Thymus (tissue), 11 donors: ENCODE results near the gene KRTAP10-11. TPM values are rescaled to one million over a fixed set of nuclear protein-coding genes. Genes with fewer than 3 reads are reported as not detected.
A peak's percentile ranks its signal among the peaks of the same experiment; 100 is the strongest.

ENCODE experiments used
- DNase-seq, 9 donors: peaks; one replicate each; pipeline ENCODE4 v3.0.0-alpha.2; 2013; ENCODE audit warnings: low spot score in 9 of 9, low read depth in 6 of 9, missing footprints in 1 of 9
- H3K27ac ChIP-seq, 2 donors: one replicate each; pipeline ENCODE4 v1.5.1; 2013; ENCODE audit warnings: control low read depth in 1 of 2, low read depth in 1 of 2, low read length in 1 of 2, mild to moderate bottlenecking in 1 of 2, moderate library complexity in 1 of 2
- H3K27me3 ChIP-seq, 2 donors: one replicate each; pipeline ENCODE4 v1.5.1; 2013; ENCODE audit warnings: low read length in 1 of 2; ENCODE audit not compliant: control insufficient read depth in 2 of 2, insufficient read depth in 1 of 2
- H3K36me3 ChIP-seq, 2 donors: one replicate each; pipeline ENCODE4 v1.5.1; 2013; ENCODE audit warnings: low read length in 1 of 2, mild to moderate bottlenecking in 1 of 2, moderate library complexity in 1 of 2; ENCODE audit not compliant: control insufficient read depth in 2 of 2, insufficient read depth in 2 of 2
- H3K4me1 ChIP-seq, 2 donors: one replicate each; pipeline ENCODE4 v1.5.1; 2013; ENCODE audit warnings: low read length in 2 of 2; ENCODE audit not compliant: control insufficient read depth in 2 of 2, insufficient read depth in 2 of 2
- H3K4me3 ChIP-seq, 2 donors: one replicate each; pipeline ENCODE4 v1.5.1; 2013; ENCODE audit warnings: low read length in 2 of 2, control low read depth in 1 of 2, mild to moderate bottlenecking in 1 of 2
- H3K9me3 ChIP-seq, 2 donors: one replicate each; pipeline ENCODE4 v1.5.1; 2013; ENCODE audit warnings: low read length in 1 of 2, mild to moderate bottlenecking in 1 of 2; ENCODE audit not compliant: control insufficient read depth in 2 of 2, insufficient read depth in 1 of 2
- WGBS: extraction: QIAGEN DNeasy Blood & Tissue Kit; methylation state at CpG from one replicate; pipeline ENCODE4 v1.1.7; 2013; 5-methylcytosine and 5-hydroxymethylcytosine counted together
- polyA plus RNA-seq: library from polyadenylated mRNA; stranded (reverse); fragments of 200-250 nt; gene quantifications from one replicate; pipeline ENCODE4 v1.2.3, GENCODE V29; 2013
- total RNA-seq: library from RNA; stranded (reverse); fragments of 120-200 nt; gene quantifications from one replicate; pipeline ENCODE4 v1.2.4, GENCODE V29; 2013
- donor health status: healthy.

Gene KRTAP10-11
- total and polyA plus RNA-seq, 2 donors = not detected

- peaks cover 3 to 27% of the 10 kb centered on the region in 2 donors for H3K9me3 ChIP-seq
- H3K4me3 ChIP-seq = no peak overlapping the region
- H3K36me3 ChIP-seq = no peaks in the 10 kb centered on the region
- peaks cover 0 to 2% of the 10 kb centered on the region in 2 donors for H3K27me3 ChIP-seq
- H3K4me1 ChIP-seq = peaks cover 0 to 3% of the 10 kb centered on the region in 2 donors
- DNase-seq = no peak
- WGBS = 96% methylated on average over 26 of the region's 26 CpGs
- no peak overlapping the region for H3K27ac ChIP-seq
Observed at GRCh38 chr21:44613386-44614155, 32.6 kb upstream of the KRTAP10-11 start.

GRCh38 chr21:44614161-44614631, 32.0 kb upstream of the KRTAP10-11 start:
- Histone ChIP-seq H3K27me3 (peaks cover 0 to 2% of the 10 kb centered on the region in 2 donors), H3K27ac (no peak overlapping the region), H3K4me1 (peaks cover 0 to 3% of the 10 kb centered on the region in 2 donors), H3K4me3 (no peak overlapping the region), H3K36me3 (no peaks in the 10 kb centered on the region), H3K9me3 (peaks cover 3 to 27% of the 10 kb centered on the region in 2 donors)
- 91% methylated on average over 20 of the region's 20 CpGs for WGBS
- no peak for DNase-seq

- no peak for DNase-seq
- H3K9me3 ChIP-seq = peaks cover 3 to 27% of the 10 kb centered on the region in 2 donors
- peaks cover 0 to 3% of the 10 kb centered on the region in 2 donors for H3K4me1 ChIP-seq
- WGBS = 94% methylated on average over 28 of the region's 28 CpGs
- no peak overlapping the region for H3K4me3 ChIP-seq
- no peak overlapping the region for H3K27ac ChIP-seq
- no peaks in the 10 kb centered on the region for H3K36me3 ChIP-seq
- peaks cover 0 to 2% of the 10 kb centered on the region in 2 donors for H3K27me3 ChIP-seq
Observed at GRCh38 chr21:44614961-44615391, 31.2 kb upstream of the KRTAP10-11 start.

- Histone ChIP-seq H3K36me3 (no peaks in the 10 kb centered on the region), H3K27me3 (peaks cover 0 to 2% of the 10 kb centered on the region in 2 donors), H3K9me3 (peaks cover 3 to 25% of the 10 kb centered on the region in 2 donors), H3K4me1 (peaks cover 0 to 3% of the 10 kb centered on the region in 2 donors), H3K4me3 (no peak overlapping the region), H3K27ac (no peak overlapping the region)
- DNase-seq = no peak
- WGBS = 74% methylated on average over 8 of the region's 8 CpGs
Observed at GRCh38 chr21:44615466-44615865, 30.7 kb upstream of the KRTAP10-11 start.

- H3K4me3 ChIP-seq = no peak overlapping the region
- H3K27me3 ChIP-seq = peaks cover 0 to 2% of the 10 kb centered on the region in 2 donors
- H3K4me1 ChIP-seq = peaks cover 0 to 3% of the 10 kb centered on the region in 2 donors
- WGBS = 82% methylated on average over 17 of the region's 17 CpGs
- H3K36me3 ChIP-seq = no peaks in the 10 kb centered on the region
- H3K9me3 ChIP-seq = peaks cover 3 to 22% of the 10 kb centered on the region in 2 donors
- H3K27ac ChIP-seq = no peak overlapping the region
- no peak for DNase-seq
Observed at GRCh38 chr21:44615911-44616590, 30.2 kb upstream of the KRTAP10-11 start.

DNA sequence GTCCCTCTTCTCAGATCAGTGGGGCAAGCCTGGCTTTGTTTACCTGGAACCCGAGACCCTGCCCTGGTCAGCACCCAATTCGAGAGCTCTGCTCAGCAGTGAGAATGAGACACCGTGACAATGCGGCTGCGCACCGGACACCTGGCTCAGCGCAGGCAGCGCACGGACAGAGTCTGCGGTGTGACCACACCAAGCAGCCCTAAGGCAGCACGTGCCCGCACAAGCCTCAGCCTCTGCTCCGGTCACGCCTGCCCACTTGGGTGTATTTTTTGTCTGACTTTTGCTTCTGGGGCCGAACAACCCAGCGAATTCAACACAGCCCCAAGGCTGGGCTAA, 29.7 kb upstream of the KRTAP10-11 start:
- peaks cover 0 to 2% of the 10 kb centered on the region in 2 donors for H3K27me3 ChIP-seq
- DNase-seq = no peak
- no peak overlapping the region for H3K27ac ChIP-seq

GRCh38 chr21:44617071-44617501, 29.1 kb upstream of the KRTAP10-11 start:
- H3K9me3 ChIP-seq = peaks cover under 1 to 13% of the 10 kb centered on the region in 2 donors
- H3K4me3 ChIP-seq = no peak overlapping the region
- no peak for DNase-seq
- peaks cover 0 to 3% of the 10 kb centered on the region in 2 donors for H3K4me1 ChIP-seq
- H3K36me3 ChIP-seq = no peaks in the 10 kb centered on the region
- peaks cover 0 to 2% of the 10 kb centered on the region in 2 donors for H3K27me3 ChIP-seq
- H3K27ac ChIP-seq = no peak overlapping the region
- 80% methylated on average over 8 of the region's 8 CpGs for WGBS

More for the DNA sequence above, 29.7 kb upstream of the KRTAP10-11 start:
- WGBS = 85% methylated on average over 16 of the region's 16 CpGs
- Histone ChIP-seq H3K36me3 (no peaks in the 10 kb centered on the region), H3K4me1 (peaks cover 0 to 3% of the 10 kb centered on the region in 2 donors), H3K4me3 (no peak overlapping the region), H3K9me3 (peaks cover 3 to 19% of the 10 kb centered on the region in 2 donors)

DNA sequence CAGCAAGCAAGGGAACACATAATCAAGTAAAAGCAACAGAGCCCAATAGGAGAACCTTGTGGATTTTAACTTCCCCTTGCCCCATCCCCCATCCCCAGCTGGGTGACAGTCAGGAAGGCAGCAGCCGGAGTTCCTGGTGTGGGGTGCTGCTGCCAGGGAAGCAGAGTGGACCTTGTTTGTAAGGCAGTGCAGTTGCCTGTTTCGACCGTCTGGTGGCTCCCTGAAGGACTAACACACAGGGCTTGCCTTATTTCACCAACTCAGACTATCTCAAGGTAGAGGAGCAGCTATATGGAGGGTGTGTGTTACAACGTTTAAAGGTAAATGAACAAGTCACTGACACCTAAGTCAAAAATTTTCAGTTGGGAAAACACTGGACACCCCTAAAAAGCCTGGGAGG, 27.7 kb upstream of the KRTAP10-11 start:
- Histone ChIP-seq H3K27ac (no peak overlapping the region), H3K4me1 (peaks cover 0 to 3% of the 10 kb centered on the region in 2 donors), H3K36me3 (no peaks in the 10 kb centered on the region), H3K27me3 (peaks cover 0 to 2% of the 10 kb centered on the region in 2 donors), H3K4me3 (no peak overlapping the region), H3K9me3 (peaks cover 2 to 16% of the 10 kb centered on the region in 2 donors)
- 39% methylated on average over 4 of the region's 4 CpGs for WGBS
- no peak for DNase-seq

GRCh38 chr21:44618909-44619308, 27.3 kb upstream of the KRTAP10-11 start:
- Histone ChIP-seq H3K4me1 (peaks cover 0 to 3% of the 10 kb centered on the region in 2 donors), H3K27ac (no peak overlapping the region), H3K27me3 (peaks cover 0 to 2% of the 10 kb centered on the region in 2 donors), H3K36me3 (no peaks in the 10 kb centered on the region), H3K4me3 (no peak overlapping the region), H3K9me3 (peaks cover 2 to 16% of the 10 kb centered on the region in 2 donors)
- DNase-seq = peak in 3 of 9 donors; percentile 4 to 29 (median 7)
- WGBS = 62% methylated on average over 3 of the region's 3 CpGs
